GM19238 (cell line): Measurements from ENCODE around the gene DTNB.

Experiments
- DNase-seq: peaks from one replicate; pipeline ENCODE4 v3.0.0; 2011; ENCODE audit warnings: low spot score; ENCODE audit not compliant: insufficient read length

The DTNB gene

GRCh38 chr2:25505622-25506021 lies 167.8 kb downstream of the DTNB start:
- no peak for DNase-seq

GRCh38 chr2:25505182-25505581 lies 168.2 kb downstream of the DTNB start:
- DNase-seq, result no peak

GRCh38 chr2:25504266-25504665 lies 169.1 kb downstream of the DTNB start:
- DNase-seq, result no peak

- DNase-seq, result no peak
Observed at GRCh38 chr2:25499157-25499556, 174.2 kb downstream of the DTNB start.

GRCh38 chr2:25497918-25498407 lies 175.4 kb downstream of the DTNB start:
- no peak for DNase-seq

- DNase-seq, result no peak
Observed at GRCh38 chr2:25497229-25497917, 176.0 kb downstream of the DTNB start.

GRCh38 chr2:25494616-25495015 lies 178.8 kb downstream of the DTNB start:
- DNase-seq, result no peak

- no peak for DNase-seq
Observed at GRCh38 chr2:25493207-25493606, 180.2 kb downstream of the DTNB start.

GRCh38 chr2:25492726-25493125 lies 180.7 kb downstream of the DTNB start:
- DNase-seq, result no peak

GRCh38 chr2:25491966-25492532 lies 181.3 kb downstream of the DTNB start:
- DNase-seq, result no peak

GRCh38 chr2:25491003-25491696 lies 182.2 kb downstream of the DTNB start:
- no peak for DNase-seq

GRCh38 chr2:25490217-25490616 lies 183.2 kb downstream of the DTNB start:
- no peak for DNase-seq

GRCh38 chr2:25489631-25490030 lies 183.7 kb downstream of the DTNB start:
- DNase-seq, result no peak

- no peak for DNase-seq
Observed at GRCh38 chr2:25483607-25484266, 189.6 kb downstream of the DTNB start.

- DNase-seq, result no peak
Observed at GRCh38 chr2:25482341-25482740, 191.0 kb downstream of the DTNB start.

- no peak for DNase-seq
Observed at GRCh38 chr2:25481381-25482300, 191.7 kb downstream of the DTNB start.

GRCh38 chr2:25480561-25480960 lies 192.8 kb downstream of the DTNB start:
- DNase-seq, result no peak

GRCh38 chr2:25479761-25480160 lies 193.6 kb downstream of the DTNB start:
- no peak for DNase-seq

- DNase-seq, result no peak
Observed at GRCh38 chr2:25478736-25479135, 194.6 kb downstream of the DTNB start.

- no peak for DNase-seq
Observed at GRCh38 chr2:25473758-25474340, 199.5 kb downstream of the DTNB start.

GRCh38 chr2:25473131-25473530 lies 200.2 kb downstream of the DTNB start:
- DNase-seq, result no peak
